ENCODE measurements around the gene ADGRL3.
A peak's percentile ranks its signal among the peaks of the same experiment; 100 is the strongest.

Gene ADGRL3

DNA sequence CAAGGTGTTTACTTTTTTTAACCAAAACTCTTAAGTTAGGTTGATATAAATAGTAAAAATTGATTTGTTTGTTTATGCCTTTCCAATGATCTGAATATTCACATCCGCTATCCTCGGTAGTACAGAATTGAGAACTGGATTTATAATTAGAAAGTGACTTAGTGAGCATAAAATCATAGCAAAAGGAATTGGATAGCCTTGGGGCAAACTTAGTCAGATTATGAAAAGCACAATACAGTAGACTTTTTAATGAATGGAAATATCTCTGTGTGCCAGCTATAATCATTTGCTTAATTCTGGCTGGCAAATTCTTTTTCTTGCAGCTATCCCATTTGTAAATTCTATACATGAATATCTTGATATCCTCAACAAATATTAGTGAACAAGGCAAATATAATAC, 713.5 kb downstream of the ADGRL3 start:
- Histone ChIP-seq H3K9me3 (ENCODE audit: control insufficient read depth, insufficient read depth, low read depth, low read length) (no peaks in the 10 kb centered on the region), H3K27ac (ENCODE audit: extremely low read depth, low read depth, low read length) (no peak overlapping the region), H3K4me1 (ENCODE audit: control insufficient read depth, insufficient read depth, low read length) (no peaks in the 10 kb centered on the region), H3K4me3 (ENCODE audit: low read depth, low read length) (no peak overlapping the region), H3K36me3 (ENCODE audit: control insufficient read depth in 2 of 2, insufficient read depth in 1 of 2, low read length in 2 of 2) (no peaks in the 10 kb centered on the region)
- ChIA-PET POLR2A (no interaction called here), CTCF (no interaction called here)
- no peak for TF ChIP-seq ZNF184 (tag by site-specific recombination; IDR thresholded peaks at IDR 0.05)

DNA sequence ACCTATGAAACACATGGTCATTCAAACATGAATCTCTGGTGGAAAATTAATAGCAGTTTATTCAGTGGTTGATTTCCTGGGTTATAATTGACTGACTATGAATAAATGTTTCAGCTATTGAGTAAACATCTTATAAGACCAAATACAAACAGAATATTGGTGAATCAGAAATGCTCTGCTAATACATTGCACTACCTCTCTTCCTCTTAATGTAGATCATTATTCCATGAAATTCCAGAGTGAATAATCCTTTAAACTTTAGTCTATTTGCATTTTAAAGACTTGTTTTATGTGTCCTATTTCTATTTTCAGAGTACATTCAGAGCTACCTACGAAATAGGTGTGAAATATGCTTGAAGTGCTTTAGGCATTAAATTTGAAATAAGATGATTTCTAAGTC, 715.4 kb downstream of the ADGRL3 start:
- no peaks in the 10 kb centered on the region for H3K4me1 ChIP-seq (ENCODE audit: control insufficient read depth, insufficient read depth, low read length)
- ChIA-PET POLR2A (no interaction called here), CTCF (no interaction called here)
- H3K27ac ChIP-seq (ENCODE audit: extremely low read depth, low read depth, low read length): no peak overlapping the region
- no peak overlapping the region for H3K4me3 ChIP-seq (ENCODE audit: low read depth, low read length)
- TF ChIP-seq ZNF16 (tag by site-specific recombination; IDR thresholded peaks at IDR 0.05; ENCODE audit: low read depth) (no peak), ZNF214 (tag by site-specific recombination; IDR thresholded peaks at IDR 0.05; ENCODE audit: borderline replicate concordance) (no peak), ZNF571 (tag by site-specific recombination; IDR thresholded peaks at IDR 0.05) (no peak), ZNF585B (tag by site-specific recombination; IDR thresholded peaks at IDR 0.05) (no peak), ZNF350 (tag by site-specific recombination; IDR thresholded peaks at IDR 0.05) (no peak)
- H3K9me3 ChIP-seq (ENCODE audit: control insufficient read depth, insufficient read depth, low read depth, low read length): no peaks in the 10 kb centered on the region
- H3K36me3 ChIP-seq (ENCODE audit: control insufficient read depth in 2 of 2, insufficient read depth in 1 of 2, low read length in 2 of 2): no peaks in the 10 kb centered on the region

DNA sequence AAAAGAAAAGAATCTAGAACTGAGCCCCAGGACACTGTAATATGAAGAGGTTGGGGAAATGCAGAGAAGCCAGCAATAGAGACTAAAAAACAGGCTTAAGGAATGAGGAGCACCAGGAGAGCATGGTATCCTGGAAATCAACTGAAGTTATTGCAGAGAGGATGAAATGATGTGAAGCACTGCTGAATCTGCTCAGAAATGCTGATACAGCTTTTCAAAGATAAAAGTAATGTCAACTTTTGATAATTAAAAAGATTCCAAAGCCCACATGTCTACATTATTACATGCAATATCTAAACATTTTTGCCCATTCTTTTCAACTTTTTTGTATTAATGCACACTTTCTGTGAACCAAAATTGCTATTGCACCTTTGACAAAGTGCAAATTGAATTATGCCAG, 718.4 kb downstream of the ADGRL3 start:
- H3K36me3 ChIP-seq (ENCODE audit: control insufficient read depth in 2 of 2, insufficient read depth in 1 of 2, low read length in 2 of 2): no peaks in the 10 kb centered on the region
- H3K9me3 ChIP-seq (ENCODE audit: control insufficient read depth, insufficient read depth, low read depth, low read length): no peaks in the 10 kb centered on the region
- H3K4me3 ChIP-seq (ENCODE audit: low read depth, low read length): no peak overlapping the region
- ChIA-PET CTCF (interaction anchor here (0.6 kb wide), 1 partner anchor 333 kb away, joined by 4 read pairs; no protein-coding TSS in a partner anchor), POLR2A (no interaction called here)
- H3K27ac ChIP-seq (ENCODE audit: extremely low read depth, low read depth, low read length): no peak overlapping the region
- peaks cover 2% of the 10 kb centered on the region for H3K4me1 ChIP-seq (ENCODE audit: control insufficient read depth, insufficient read depth, low read length)
- no peak for TF ChIP-seq ELK4 (IDR thresholded peaks at IDR 0.05; ENCODE audit: borderline replicate concordance, low read depth, low read length)

GRCh38 chr4:61918987-61919386, 718.9 kb downstream of the ADGRL3 start:
- H3K4me3 ChIP-seq (ENCODE audit: low read depth, low read length): no peak overlapping the region
- H3K27ac ChIP-seq (ENCODE audit: extremely low read depth, low read depth, low read length): no peak overlapping the region
- ChIA-PET POLR2A (no interaction called here), CTCF (interaction anchor here (0.6 kb wide), 1 partner anchor 333 kb away, joined by 4 read pairs; no protein-coding TSS in a partner anchor)
- H3K9me3 ChIP-seq (ENCODE audit: control insufficient read depth, insufficient read depth, low read depth, low read length): no peaks in the 10 kb centered on the region
- H3K4me1 ChIP-seq (ENCODE audit: control insufficient read depth, insufficient read depth, low read length): peaks cover 2% of the 10 kb centered on the region
- no peaks in the 10 kb centered on the region for H3K36me3 ChIP-seq (ENCODE audit: control insufficient read depth in 2 of 2, insufficient read depth in 1 of 2, low read length in 2 of 2)
- no peak for TF ChIP-seq PRDM1 (tag by site-specific recombination; IDR thresholded peaks at IDR 0.05)
- TF ChIP-seq ZNF514 (tag by site-specific recombination; IDR thresholded peaks at IDR 0.05): no peak
- TF ChIP-seq ZNF112 (tag by site-specific recombination; IDR thresholded peaks at IDR 0.05): no peak
- no peak for TF ChIP-seq HOXC10 (CRISPR knock-in tag; IDR thresholded peaks at IDR 0.05)
- TF ChIP-seq, protein P1, sequence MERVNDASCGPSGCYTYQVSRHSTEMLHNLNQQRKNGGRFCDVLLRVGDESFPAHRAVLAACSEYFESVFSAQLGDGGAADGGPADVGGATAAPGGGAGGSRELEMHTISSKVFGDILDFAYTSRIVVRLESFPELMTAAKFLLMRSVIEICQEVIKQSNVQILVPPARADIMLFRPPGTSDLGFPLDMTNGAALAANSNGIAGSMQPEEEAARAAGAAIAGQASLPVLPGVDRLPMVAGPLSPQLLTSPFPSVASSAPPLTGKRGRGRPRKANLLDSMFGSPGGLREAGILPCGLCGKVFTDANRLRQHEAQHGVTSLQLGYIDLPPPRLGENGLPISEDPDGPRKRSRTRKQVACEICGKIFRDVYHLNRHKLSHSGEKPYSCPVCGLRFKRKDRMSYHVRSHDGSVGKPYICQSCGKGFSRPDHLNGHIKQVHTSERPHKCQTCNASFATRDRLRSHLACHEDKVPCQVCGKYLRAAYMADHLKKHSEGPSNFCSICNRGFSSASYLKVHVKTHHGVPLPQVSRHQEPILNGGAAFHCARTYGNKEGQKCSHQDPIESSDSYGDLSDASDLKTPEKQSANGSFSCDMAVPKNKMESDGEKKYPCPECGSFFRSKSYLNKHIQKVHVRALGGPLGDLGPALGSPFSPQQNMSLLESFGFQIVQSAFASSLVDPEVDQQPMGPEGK (tag by site-specific recombination; IDR thresholded peaks at IDR 0.05): no peak
- no peak for TF ChIP-seq ZBTB17 (tag by site-specific recombination; IDR thresholded peaks at IDR 0.05)
- 0 out of 2 replicates have a peak, but pooled peaks have one; percentile 32 for TF ChIP-seq WT1 (tag by site-specific recombination; IDR thresholded peaks at IDR 0.05)
- no peak for TF ChIP-seq ZNF174 (tag by site-specific recombination; IDR thresholded peaks at IDR 0.05)
- TF ChIP-seq FEZF1 (tag by site-specific recombination; IDR thresholded peaks at IDR 0.05): peak; percentile 35; the same call in 1 of the 2 replicates
- TF ChIP-seq ZBTB21 (tag by site-specific recombination; IDR thresholded peaks at IDR 0.05): no peak
- TF ChIP-seq ZNF658 (tag by site-specific recombination; IDR thresholded peaks at IDR 0.05): no peak
- TF ChIP-seq ZNF19 (tag by site-specific recombination; IDR thresholded peaks at IDR 0.05; ENCODE audit: low read depth): no peak
- TF ChIP-seq ZNF560 (tag by site-specific recombination; IDR thresholded peaks at IDR 0.05; ENCODE audit: borderline replicate concordance): no peak
- peak; percentile 45; the same call in 1 of the 2 replicates for TF ChIP-seq ZIC2 (tag by site-specific recombination; IDR thresholded peaks at IDR 0.05)
- TF ChIP-seq, protein P2, sequence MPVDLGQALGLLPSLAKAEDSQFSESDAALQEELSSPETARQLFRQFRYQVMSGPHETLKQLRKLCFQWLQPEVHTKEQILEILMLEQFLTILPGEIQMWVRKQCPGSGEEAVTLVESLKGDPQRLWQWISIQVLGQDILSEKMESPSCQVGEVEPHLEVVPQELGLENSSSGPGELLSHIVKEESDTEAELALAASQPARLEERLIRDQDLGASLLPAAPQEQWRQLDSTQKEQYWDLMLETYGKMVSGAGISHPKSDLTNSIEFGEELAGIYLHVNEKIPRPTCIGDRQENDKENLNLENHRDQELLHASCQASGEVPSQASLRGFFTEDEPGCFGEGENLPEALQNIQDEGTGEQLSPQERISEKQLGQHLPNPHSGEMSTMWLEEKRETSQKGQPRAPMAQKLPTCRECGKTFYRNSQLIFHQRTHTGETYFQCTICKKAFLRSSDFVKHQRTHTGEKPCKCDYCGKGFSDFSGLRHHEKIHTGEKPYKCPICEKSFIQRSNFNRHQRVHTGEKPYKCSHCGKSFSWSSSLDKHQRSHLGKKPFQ (tag by site-specific recombination; IDR thresholded peaks at IDR 0.05): no peak
- no peak for TF ChIP-seq ZBTB1 (tag by site-specific recombination; IDR thresholded peaks at IDR 0.05)
- TF ChIP-seq ZNF473 (tag by site-specific recombination; IDR thresholded peaks at IDR 0.05): no peak
- TF ChIP-seq ZNF521 (tag by site-specific recombination; IDR thresholded peaks at IDR 0.05): no peak

Data from HEK293 (cell line).